GDM1 (cell line): ENCODE measurements around the gene PLAC8.
"Not testable (repeated sequence)": the region's sequence is repeated elsewhere in the genome, so short reads cannot be mapped to it uniquely, and the experiment has no call there.

Experiments used
- DNase-seq: peaks from one replicate; lab custom pipeline; 2025; lab: John Stamatoyannopoulos, UW

PLAC8 gene

GRCh38 chr4:83067058-83067639 is 47.4 kb downstream of the PLAC8 start:
- no peak for DNase-seq

- no peak for DNase-seq
Observed at GRCh38 chr4:83065266-83065665, 49.3 kb downstream of the PLAC8 start.

- DNase-seq = no peak
Observed at GRCh38 chr4:83062739-83063138, 51.8 kb downstream of the PLAC8 start.

- no peak for DNase-seq
Observed at GRCh38 chr4:83054928-83055327, 59.6 kb downstream of the PLAC8 start.

GRCh38 chr4:83048781-83049180 is 65.7 kb downstream of the PLAC8 start:
- not testable (repeated sequence) for DNase-seq

- DNase-seq = no peak
Observed at GRCh38 chr4:83046693-83047473, 67.6 kb downstream of the PLAC8 start.

- DNase-seq = no peak
Observed at GRCh38 chr4:83043801-83044407, 70.6 kb downstream of the PLAC8 start.

GRCh38 chr4:83043157-83043556 is 71.4 kb downstream of the PLAC8 start:
- DNase-seq = not testable (repeated sequence)

GRCh38 chr4:83040269-83040668 is 74.3 kb downstream of the PLAC8 start:
- DNase-seq = no peak
